Caco-2 (cell line): ENCODE data around the gene ARHGEF1. TPM values are rescaled to one million over a fixed set of nuclear protein-coding genes. Genes with fewer than 3 reads are reported as not detected.

Experiments
- BruUV-seq: library from RNA; stranded (reverse); fragments of 400-500 nt; replicated peaks from 2 replicates; lab custom pipeline; 2021; lab: Mats Ljungman, UMichigan
- CTCF ChIA-PET: fragments of 300-600 bp; sonication (Branson Sonifier 250); formaldehyde crosslinking; loops from one replicate; lab custom pipeline; 2022; ENCODE audit warnings: antibody characterized with exemption; lab: Charles Lee
- POLR2A ChIA-PET: fragments of 300-600 bp; sonication (Branson Sonifier 250); formaldehyde crosslinking; loops from one replicate; lab custom pipeline; 2022; ENCODE audit warnings: antibody characterized with exemption; lab: Charles Lee
- DNase-seq, 2 experiments: peaks; one replicate each; pipeline versions ENCODE4 v3.0.0 to v3.0.0-alpha.2; 2020 to 2022
- H3K27me3 ChIP-seq: replicated peaks from 2 replicates; pipeline ENCODE4 v1.6.0; 2011; ENCODE audit warnings: low read length; ENCODE audit not compliant: control insufficient read depth, insufficient read depth
- H3K36me3 ChIP-seq: 2 replicates; pipeline ENCODE4 v1.5.1; 2011; ENCODE audit warnings: low read length; ENCODE audit not compliant: control insufficient read depth, insufficient read depth
- H3K4me1 ChIP-seq: fragments of 250-450 bp; sonication (Bioruptor Pico); 2 replicates; pipeline ENCODE4 v1.5.1; 2020; ENCODE audit warnings: mild to moderate bottlenecking
- H3K4me3 ChIP-seq: 2 replicates; pipeline ENCODE4 v1.5.1; 2011; ENCODE audit warnings: low read depth, mild to moderate bottlenecking, control low read depth, low read length
- H3K9me3 ChIP-seq: fragments of 250-450 bp; sonication (Bioruptor Pico); 2 replicates; pipeline ENCODE4 v1.5.1; 2020; ENCODE audit warnings: mild to moderate bottlenecking, moderate library complexity
- H3K27ac Mint-ChIP-seq: one replicate; pipeline ENCODE4 v1.8.0; 2022; ENCODE audit warnings: mixed read lengths; ENCODE audit not compliant: unreplicated experiment
- H3K27me3 Mint-ChIP-seq: one replicate; pipeline ENCODE4 v1.8.0; 2022; ENCODE audit warnings: mixed read lengths; ENCODE audit not compliant: insufficient read depth, unreplicated experiment
- H3K36me3 Mint-ChIP-seq: one replicate; pipeline ENCODE4 v1.8.0; 2022; ENCODE audit warnings: mild to moderate bottlenecking, mixed read lengths; ENCODE audit not compliant: insufficient read depth, unreplicated experiment
- H3K4me1 Mint-ChIP-seq: one replicate; pipeline ENCODE4 v1.8.0; 2022; ENCODE audit warnings: low read depth, mixed read lengths; ENCODE audit not compliant: unreplicated experiment
- H3K4me3 Mint-ChIP-seq: one replicate; pipeline ENCODE4 v1.8.0; 2022; ENCODE audit warnings: mild to moderate bottlenecking, moderate library complexity, mixed read lengths; ENCODE audit not compliant: unreplicated experiment
- H3K9me3 Mint-ChIP-seq: one replicate; pipeline ENCODE4 v1.8.0; 2022; ENCODE audit warnings: mixed read lengths; ENCODE audit not compliant: unreplicated experiment
- CTCF ChIP-seq, 2 experiments: fragments of 200-600 bp in 1 of 2; IDR thresholded peaks; 1 replicate in 1 of 2; 2 replicates in 1 of 2; pipeline versions ENCODE4 v1.5.1 to v1.8.0; 2011 to 2022; ENCODE audit warnings: antibody characterized with exemption in 1 of 2, control low read depth in 1 of 2, inconsistent platforms in 1 of 2, low read depth in 1 of 2, low read length in 1 of 2, mild to moderate bottlenecking in 1 of 2, moderate library complexity in 1 of 2; ENCODE audit not compliant: insufficient read depth in 1 of 2, severe bottlenecking in 1 of 2, unreplicated experiment in 1 of 2
- intact Hi-C: fragments of 100-400 bp; cut with micrococcal nuclease; formaldehyde crosslinking; loops from one replicate; pipeline ENCODE4 v1.10.0; 2022; ENCODE audit not compliant: unreplicated experiment
- total RNA-seq: library from RNA; stranded (reverse); gene quantifications from 2 replicates; pipeline ENCODE4 v1.2.3, GENCODE V29; 2022

ARHGEF1 gene
- total RNA-seq, 1 experiment from 2014 or later: 63.5 TPM

GRCh38 chr19:41859213-41859617 is 23.8 kb upstream of the ARHGEF1 start:
- H3K4me1 ChIP-seq: peaks cover 18% of the 10 kb centered on the region
- Mint-ChIP-seq H3K27me3 (peaks cover 7% of the 10 kb centered on the region), H3K4me3 (peak overlapping the region; percentile 84), H3K36me3 (peaks cover 47% of the 10 kb centered on the region), H3K9me3 (no peaks in the 10 kb centered on the region), H3K4me1 (peaks cover 5% of the 10 kb centered on the region), H3K27ac (peak overlapping the region; percentile 94)
- peak overlapping the region; percentile 24 for H3K4me3 ChIP-seq
- no peaks in the 10 kb centered on the region for H3K27me3 ChIP-seq
- no peaks in the 10 kb centered on the region for H3K9me3 ChIP-seq
- CTCF ChIA-PET: interaction anchor here (0.7 to 2.0 kb wide), 13 partner anchors 14 to 1105 kb away, joined by 3 to 8 read pairs (median 4); no protein-coding TSS in a partner anchor
- intact Hi-C loops: loop anchor here (1.0 kb wide), 2 partner anchors 92 to 100 kb away; partner anchors contain the start of gene RABAC1
- POLR2A ChIA-PET: interaction anchor here (0.7 to 2.7 kb wide), 11 partner anchors 9 to 495 kb away, joined by 3 to 21 read pairs (median 7); partner anchors contain the start of genes B9D2, DMAC2, RABAC1 and ZNF574
- H3K36me3 ChIP-seq: peaks cover 16% of the 10 kb centered on the region
- BruUV-seq: no TSS peak
- no peak for DNase-seq
- no peak for TF ChIP-seq CTCF (IDR thresholded peaks at IDR 0.05; ENCODE audit: insufficient read depth in 1 of 2, low read depth in 1 of 2, low read length in 1 of 2, severe bottlenecking in 1 of 2, unreplicated experiment in 1 of 2)

DNA sequence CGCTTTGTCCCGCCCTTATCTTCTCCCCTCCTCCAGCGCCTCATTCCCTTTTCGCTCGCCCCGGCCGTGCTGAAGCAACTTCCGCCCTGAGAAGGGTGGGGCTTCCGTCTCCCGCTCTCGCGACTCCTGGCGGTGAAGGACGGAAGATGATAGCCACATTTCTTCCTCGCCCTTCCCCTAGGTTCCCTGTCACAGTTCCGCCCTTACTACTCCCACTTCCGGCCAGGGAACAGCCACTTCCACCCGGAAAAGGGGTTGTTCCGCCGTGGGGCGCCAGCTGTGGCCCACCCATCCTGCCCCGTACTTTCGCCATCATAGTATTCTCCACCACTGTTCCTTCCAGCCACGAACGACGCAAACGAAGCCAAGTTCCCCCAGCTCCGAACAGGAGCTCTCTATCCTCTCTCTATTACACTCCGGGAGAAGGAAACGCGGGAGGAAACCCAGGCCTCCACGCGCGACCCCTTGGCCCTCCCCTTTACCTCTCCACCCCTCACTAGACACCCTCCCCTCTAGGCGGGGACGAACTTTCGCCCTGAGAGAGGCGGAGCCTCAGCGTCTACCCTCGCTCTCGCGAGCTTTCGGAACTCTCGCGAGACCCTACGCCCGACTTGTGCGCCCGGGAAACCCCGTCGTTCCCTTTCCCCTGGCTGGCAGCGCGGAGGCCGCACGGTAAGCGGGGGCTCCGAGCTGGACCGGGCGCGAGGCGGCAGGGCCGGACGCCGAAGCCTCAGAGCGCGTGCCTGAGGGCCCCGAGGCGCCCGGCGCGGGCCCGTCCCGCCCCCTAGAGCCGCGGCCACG is 23.2 kb upstream of the ARHGEF1 start, which contains the start of gene RPS19:
Gene RPS19, plus strand, starts transcription at position 638 of the 801 bp plus-strand sequence. CDS start 520 bp downstream, outside the sequence.
- Histone ChIP-seq H3K4me1 (peaks cover 18% of the 10 kb centered on the region), H3K36me3 (peaks cover 21% of the 10 kb centered on the region), H3K9me3 (no peaks in the 10 kb centered on the region), H3K27me3 (no peaks in the 10 kb centered on the region), H3K4me3 (peak within 1 kb of the TSS; percentile 88)
- Mint-ChIP-seq H3K4me3 (peak within 1 kb of the TSS; percentile 84), H3K27ac (peak within 1 kb of the TSS; percentile 94), H3K4me1 (peaks cover 5% of the 10 kb centered on the region), H3K27me3 (peaks cover 1% of the 10 kb centered on the region), H3K9me3 (no peaks in the 10 kb centered on the region), H3K36me3 (peaks cover 53% of the 10 kb centered on the region)
- POLR2A ChIA-PET: interaction anchor here (0.6 to 2.7 kb wide), 19 partner anchors 8 to 611 kb away, joined by 3 to 21 read pairs (median 5); partner anchors contain the start of genes B9D2, DMAC2, RABAC1 and ZNF574
- peak; percentile 63 to 81 for TF ChIP-seq CTCF (IDR thresholded peaks at IDR 0.05; ENCODE audit: insufficient read depth in 1 of 2, low read depth in 1 of 2, low read length in 1 of 2, severe bottlenecking in 1 of 2, unreplicated experiment in 1 of 2)
- intact Hi-C loops: loop anchor here (1.0 kb wide), 2 partner anchors 91 to 99 kb away; partner anchors contain the start of gene RABAC1
- DNase-seq: peak; percentile 98 to 99
- TSS peak; percentile 88 for BruUV-seq
- CTCF ChIA-PET: interaction anchor here (0.6 to 2.0 kb wide), 16 partner anchors 14 to 1105 kb away, joined by 3 to 8 read pairs (median 4); partner anchors contain the start of gene RABAC1
